ENCODE measurements around the gene GAPDH.
"Not testable (repeated sequence)": the region's sequence is repeated elsewhere in the genome, so short reads cannot be mapped to it uniquely, and the experiment has no call there.

DNA sequence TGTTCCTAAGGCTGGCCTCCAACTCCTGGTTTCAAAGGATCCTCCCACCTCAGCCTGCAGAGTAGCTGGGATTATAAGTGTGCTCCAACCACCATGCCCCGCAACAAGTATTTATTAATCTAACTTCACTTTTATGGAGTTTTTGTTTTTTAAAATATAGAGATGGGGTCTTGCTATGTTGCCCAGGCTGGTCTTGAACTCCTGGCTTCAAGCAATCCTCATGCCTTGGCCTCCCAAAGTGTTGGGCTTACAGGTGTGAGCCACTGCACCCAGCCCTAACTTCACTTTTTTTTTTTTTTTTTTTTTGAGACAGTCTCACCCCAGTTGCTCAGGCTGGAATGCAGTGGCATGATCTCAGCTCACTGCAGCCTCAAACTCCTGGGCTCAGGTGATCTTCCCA lies 43.6 kb upstream of the GAPDH start:
- TF ChIP-seq, protein P1, sequence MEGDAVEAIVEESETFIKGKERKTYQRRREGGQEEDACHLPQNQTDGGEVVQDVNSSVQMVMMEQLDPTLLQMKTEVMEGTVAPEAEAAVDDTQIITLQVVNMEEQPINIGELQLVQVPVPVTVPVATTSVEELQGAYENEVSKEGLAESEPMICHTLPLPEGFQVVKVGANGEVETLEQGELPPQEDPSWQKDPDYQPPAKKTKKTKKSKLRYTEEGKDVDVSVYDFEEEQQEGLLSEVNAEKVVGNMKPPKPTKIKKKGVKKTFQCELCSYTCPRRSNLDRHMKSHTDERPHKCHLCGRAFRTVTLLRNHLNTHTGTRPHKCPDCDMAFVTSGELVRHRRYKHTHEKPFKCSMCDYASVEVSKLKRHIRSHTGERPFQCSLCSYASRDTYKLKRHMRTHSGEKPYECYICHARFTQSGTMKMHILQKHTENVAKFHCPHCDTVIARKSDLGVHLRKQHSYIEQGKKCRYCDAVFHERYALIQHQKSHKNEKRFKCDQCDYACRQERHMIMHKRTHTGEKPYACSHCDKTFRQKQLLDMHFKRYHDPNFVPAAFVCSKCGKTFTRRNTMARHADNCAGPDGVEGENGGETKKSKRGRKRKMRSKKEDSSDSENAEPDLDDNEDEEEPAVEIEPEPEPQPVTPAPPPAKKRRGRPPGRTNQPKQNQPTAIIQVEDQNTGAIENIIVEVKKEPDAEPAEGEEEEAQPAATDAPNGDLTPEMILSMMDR (IDR thresholded peaks at IDR 0.05): not testable (repeated sequence)
- not testable (repeated sequence) for TF ChIP-seq POLR2A (IDR thresholded peaks at IDR 0.05)

Measured in Peyer's patch (tissue), 4 donors.